Adrenal gland (tissue), 12 donors: ENCODE data around the gene PRKCE. TPM values are rescaled to one million over a fixed set of nuclear protein-coding genes. Genes with fewer than 3 reads are reported as not detected.

Source experiments
- DNase-seq, 7 donors: peaks; one replicate each; pipeline ENCODE4 v3.0.0-alpha.2; 2019 to 2020
- H3K27ac ChIP-seq, 5 donors: fragments of 200-600 bp; sonication (generic) in 4 of 5; 1 replicate in 3 of 5; 2 replicates in 2 of 5; pipeline versions ENCODE4 v1.5.1 to v1.8.0; 2016 to 2020; ENCODE audit warnings: mild to moderate bottlenecking in 1 of 5
- H3K27me3 ChIP-seq: fragments of 200-600 bp; 2 replicates; pipeline ENCODE4 v1.8.0; 2021
- H3K36me3 ChIP-seq, 2 donors: fragments of 200-600 bp; replicated peaks in 1 of 2; 1 replicate in 1 of 2; 2 replicates in 1 of 2; pipeline versions ENCODE4 v1.5.1 to v1.8.0; 2018 to 2022
- H3K4me1 ChIP-seq, 2 donors: fragments of 200-600 bp; replicated peaks in 1 of 2; 1 replicate in 1 of 2; 2 replicates in 1 of 2; pipeline versions ENCODE4 v1.5.1 to v1.8.0; 2018 to 2021
- H3K4me3 ChIP-seq, 4 donors: fragments of 200-600 bp; sonication (generic) in 3 of 4; one replicate each; pipeline ENCODE4 v1.5.1; 2016 to 2018
- H3K9me3 ChIP-seq, 3 donors: fragments of 200-600 bp; sonication (generic) in 1 of 3; replicated peaks in 1 of 3; 1 replicate in 2 of 3; 2 replicates in 1 of 3; pipeline versions ENCODE4 v1.5.1 to v1.8.0; 2016 to 2021
- POLR2A ChIP-seq, 2 donors: fragments of 450-650 bp; IDR thresholded peaks; one replicate each; pipeline ENCODE4 v1.6.1; 2017; ENCODE audit warnings: antibody characterized with exemption in 2 of 2, mild to moderate bottlenecking in 2 of 2, moderate library complexity in 1 of 2
- WGBS, 4 donors: extraction: QIAGEN DNeasy Blood & Tissue Kit in 2 of 4; methylation state at CpG; one replicate each; pipeline versions ENCODE4 v1.1.5 to v1.1.7; 2013 to 2017; 5-methylcytosine and 5-hydroxymethylcytosine counted together
- intact Hi-C, 2 donors: fragments of 100-400 bp; cut with DNase I; formaldehyde crosslinking; loops; one replicate each; pipeline versions ENCODE4 v1.14.1 to v1.15.0; 2022 to 2023
- polyA plus RNA-seq, 3 donors: library from polyadenylated mRNA; stranded (reverse); fragments of 200-250 nt in 2 of 3; fragments of 350-450 nt in 1 of 3; fragmentation: Illumina TruSeq in 1 of 3; extraction: RNeasy Lipid Tissue Mini Kit (QIAGEN cat#74804) in 1 of 3; gene quantifications; one replicate each; pipeline ENCODE4 v1.2.3, GENCODE V29; 2013 to 2014
- total RNA-seq, 9 donors: library from RNA; depleted of rRNA in 4 of 9; stranded (reverse); fragments of >200 nt in 4 of 9; fragments of 120-200 nt in 1 of 9; fragmentation: NEBNext Ultra II Directional in 1 of 9; extraction: Animal tissue kit (Norgen Biotek cat#: 25700) in 1 of 9; gene quantifications; one replicate each; pipeline versions ENCODE4 v1.1.0 to v1.2.4, GENCODE V29; 2013 to 2023
- TF ChIP-seq, protein P1 (sequence below), 6 experiments: fragments of 450-650 bp in 4 of 6; fragments of 200-600 bp in 2 of 6; sonication (generic) in 1 of 6; IDR thresholded peaks; 1 replicate in 5 of 6; 2 replicates in 1 of 6; pipeline versions ENCODE4 v1.5.1 to v1.8.0; 2016 to 2021; ENCODE audit warnings: antibody characterized with exemption in 6 of 6, mild to moderate bottlenecking in 2 of 6, moderate library complexity in 1 of 6
- donor health status: healthy with polysubstance abuse.
- donor health status: Bipolar disorder and iron deficiency.
- donor health status: DM: yes; HTN: yes; CAD: no.
- donor health status: DM: no; HTN: no; CAD: no.
- donor health status: DM: no; HTN: no; CAD: no.
- donor health status: DM: yes; HTN: yes; CAD: no.

The PRKCE gene
- total and polyA plus RNA-seq, 12 donors, result 1.9 to 19.2 (median 8.0) TPM

DNA sequence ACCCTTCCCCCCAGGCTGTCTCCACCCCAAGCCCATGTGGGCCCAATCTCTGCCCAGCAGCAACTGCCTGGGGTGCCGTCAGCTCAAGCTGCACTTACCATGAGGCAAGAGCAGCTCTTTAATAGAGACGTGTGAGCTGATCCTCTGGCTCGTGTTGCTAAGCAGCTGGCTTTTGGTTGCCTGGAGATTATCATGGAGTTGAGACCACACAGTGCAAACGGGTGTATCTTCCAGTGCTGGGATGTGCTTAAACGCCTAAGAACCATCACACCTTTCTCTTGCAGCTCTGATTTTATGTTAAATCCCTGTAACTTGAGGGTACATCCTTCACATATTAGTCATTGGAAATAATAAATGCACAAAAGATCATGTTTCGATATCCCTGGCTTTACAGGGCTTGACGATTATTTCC is 271.1 kb downstream of the PRKCE start:
- Histone ChIP-seq H3K27ac (peak overlapping the region in 1 of 5 donors; percentile 26), H3K36me3 (no peaks in the 10 kb centered on the region), H3K9me3 (no peaks in the 10 kb centered on the region), H3K4me1 (no peaks in the 10 kb centered on the region), H3K4me3 (no peak overlapping the region), H3K27me3 (no peaks in the 10 kb centered on the region)
- DNase-seq, result peak in 2 of 7 donors; percentile 32 to 91
- TF ChIP-seq POLR2A (IDR thresholded peaks at IDR 0.05), result no peak
- TF ChIP-seq, protein P1, sequence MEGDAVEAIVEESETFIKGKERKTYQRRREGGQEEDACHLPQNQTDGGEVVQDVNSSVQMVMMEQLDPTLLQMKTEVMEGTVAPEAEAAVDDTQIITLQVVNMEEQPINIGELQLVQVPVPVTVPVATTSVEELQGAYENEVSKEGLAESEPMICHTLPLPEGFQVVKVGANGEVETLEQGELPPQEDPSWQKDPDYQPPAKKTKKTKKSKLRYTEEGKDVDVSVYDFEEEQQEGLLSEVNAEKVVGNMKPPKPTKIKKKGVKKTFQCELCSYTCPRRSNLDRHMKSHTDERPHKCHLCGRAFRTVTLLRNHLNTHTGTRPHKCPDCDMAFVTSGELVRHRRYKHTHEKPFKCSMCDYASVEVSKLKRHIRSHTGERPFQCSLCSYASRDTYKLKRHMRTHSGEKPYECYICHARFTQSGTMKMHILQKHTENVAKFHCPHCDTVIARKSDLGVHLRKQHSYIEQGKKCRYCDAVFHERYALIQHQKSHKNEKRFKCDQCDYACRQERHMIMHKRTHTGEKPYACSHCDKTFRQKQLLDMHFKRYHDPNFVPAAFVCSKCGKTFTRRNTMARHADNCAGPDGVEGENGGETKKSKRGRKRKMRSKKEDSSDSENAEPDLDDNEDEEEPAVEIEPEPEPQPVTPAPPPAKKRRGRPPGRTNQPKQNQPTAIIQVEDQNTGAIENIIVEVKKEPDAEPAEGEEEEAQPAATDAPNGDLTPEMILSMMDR (IDR thresholded peaks at IDR 0.05), result no peak
- 80 to 90% (median 85%) methylated on average over 7 of the region's 7 CpGs for WGBS, 4 donors
- intact Hi-C loops, result no loop called here

DNA sequence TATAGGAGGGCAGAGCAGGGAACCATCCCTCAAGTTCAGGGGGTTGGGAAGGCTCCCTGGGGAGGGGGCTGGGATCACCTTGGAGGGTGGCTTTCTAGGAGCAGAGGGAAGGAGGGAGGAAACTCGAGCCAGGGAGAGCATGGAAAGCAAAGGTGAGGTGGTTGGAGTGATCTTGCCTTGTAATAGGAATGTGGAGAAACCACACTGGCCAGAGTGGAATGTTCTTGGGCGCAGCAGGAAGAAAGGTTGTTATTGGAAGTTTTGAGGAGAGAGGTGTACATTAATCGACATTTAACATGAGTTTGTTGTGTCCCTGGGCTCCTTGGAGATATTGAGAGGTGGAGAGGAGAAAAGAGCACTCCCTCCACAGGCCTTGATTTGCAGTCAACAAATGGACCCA is 272.2 kb downstream of the PRKCE start:
- WGBS, 4 donors, result 91 to 96% (median 94%) methylated on average over 3 of the region's 3 CpGs
- H3K27ac ChIP-seq, result peak overlapping the region in 1 of 5 donors; percentile 26
- H3K36me3 ChIP-seq, result no peaks in the 10 kb centered on the region
- TF ChIP-seq POLR2A (IDR thresholded peaks at IDR 0.05), result no peak
- TF ChIP-seq, protein P1 (IDR thresholded peaks at IDR 0.05), result no peak
- H3K4me3 ChIP-seq, result no peak overlapping the region
- H3K4me1 ChIP-seq, result no peaks in the 10 kb centered on the region
- H3K27me3 ChIP-seq, result no peaks in the 10 kb centered on the region
- intact Hi-C loops, result no loop called here
- no peaks in the 10 kb centered on the region for H3K9me3 ChIP-seq
- no peak for DNase-seq

DNA sequence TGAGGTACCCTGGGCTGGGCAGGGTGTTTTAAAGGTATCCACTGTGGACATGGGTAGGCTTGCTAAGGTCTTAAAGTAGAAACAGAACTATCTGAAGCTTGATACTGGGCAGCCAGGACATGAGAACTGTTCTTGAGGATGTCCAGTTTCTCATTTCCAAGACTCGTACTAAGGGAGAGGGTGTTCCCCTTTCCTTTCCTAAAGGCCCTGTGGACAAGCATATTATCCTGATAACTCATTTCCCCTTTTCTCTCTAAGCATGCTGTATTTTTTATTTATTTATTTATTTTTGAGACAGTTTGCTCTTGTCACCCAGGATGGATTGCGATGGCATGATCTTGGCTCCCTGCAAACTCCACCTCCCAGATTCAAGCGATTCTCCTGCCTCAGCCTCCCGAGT is 273.6 kb downstream of the PRKCE start:
- 87 to 97% (median 93%) methylated on average over 4 of the region's 4 CpGs for WGBS, 4 donors
- no peaks in the 10 kb centered on the region for H3K9me3 ChIP-seq
- intact Hi-C loops, result no loop called here
- H3K27me3 ChIP-seq, result no peaks in the 10 kb centered on the region
- no peak for DNase-seq
- TF ChIP-seq POLR2A (IDR thresholded peaks at IDR 0.05), result no peak
- TF ChIP-seq, protein P1 (IDR thresholded peaks at IDR 0.05), result no peak
- no peak overlapping the region for H3K27ac ChIP-seq
- no peaks in the 10 kb centered on the region for H3K4me1 ChIP-seq
- no peak overlapping the region for H3K4me3 ChIP-seq
- no peaks in the 10 kb centered on the region for H3K36me3 ChIP-seq

DNA sequence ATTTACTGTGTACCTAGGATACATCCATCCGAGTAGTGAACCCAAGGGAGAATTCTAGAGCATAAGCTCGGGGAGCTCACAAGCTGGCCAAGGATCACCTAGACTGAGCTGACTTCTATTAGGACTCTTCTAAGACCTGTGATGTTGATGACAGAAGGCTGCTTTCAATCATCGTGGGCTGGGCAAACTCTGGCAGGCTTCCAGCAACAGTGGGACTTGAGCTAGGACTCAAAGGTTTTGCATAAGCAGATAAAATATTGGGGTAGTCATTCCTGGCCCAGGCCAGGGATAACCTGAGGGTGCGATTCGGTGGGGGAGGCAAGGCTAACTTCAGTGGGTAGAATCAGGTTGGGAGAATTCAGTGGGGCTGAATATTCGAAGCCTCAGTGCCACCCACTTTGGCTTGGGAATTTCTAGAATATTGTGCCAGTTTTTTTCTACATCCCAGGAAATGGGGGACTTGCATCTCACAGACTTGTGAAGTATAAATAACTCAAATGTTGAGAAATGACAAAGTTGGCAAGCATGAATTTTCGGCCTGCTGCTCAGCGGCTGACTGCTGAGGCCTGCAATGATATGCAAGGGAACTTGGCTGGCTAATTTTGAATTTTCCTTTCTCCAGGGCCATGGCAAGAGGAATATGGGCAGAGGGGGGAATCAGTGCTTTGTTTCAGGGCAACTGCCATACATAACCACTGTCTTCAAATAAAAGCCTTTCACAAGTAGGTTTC is 274.3 kb downstream of the PRKCE start:
- intact Hi-C loops, result no loop called here
- no peak for DNase-seq
- no peak overlapping the region for H3K4me3 ChIP-seq
- no peaks in the 10 kb centered on the region for H3K27me3 ChIP-seq
- H3K27ac ChIP-seq, result no peak overlapping the region
- H3K36me3 ChIP-seq, result no peaks in the 10 kb centered on the region
- no peaks in the 10 kb centered on the region for H3K4me1 ChIP-seq
- H3K9me3 ChIP-seq, result no peaks in the 10 kb centered on the region
- 71 to 92% (median 90%) methylated on average over 8 of the region's 8 CpGs for WGBS, 4 donors
- TF ChIP-seq, protein P1 (IDR thresholded peaks at IDR 0.05), result no peak
- no peak for TF ChIP-seq POLR2A (IDR thresholded peaks at IDR 0.05)
